GM12891 (cell line): ENCODE measurements around the gene PLD1.

Source experiments
- DNase-seq: peaks from one replicate; pipeline ENCODE4 v3.0.0; 2011; ENCODE audit warnings: low spot score; ENCODE audit not compliant: insufficient read length
- FAIRE-seq: peaks from 2 replicates; lab custom pipeline; 2011; peaks lifted over from hg19 to GRCh38; lab: Jason Lieb, UNC
- PAX5 ChIP-seq: IDR thresholded peaks from 2 replicates; pipeline ENCODE4 v1.6.1; 2011; ENCODE audit warnings: low read length, moderate library complexity, mild to moderate bottlenecking; ENCODE audit not compliant: insufficient read depth, severe bottlenecking
- POLR2A ChIP-seq: IDR thresholded peaks from 2 replicates; pipeline ENCODE4 v1.6.1; 2011; ENCODE audit warnings: low read depth, low read length, control low read depth
- POLR2AphosphoS5 ChIP-seq: IDR thresholded peaks from 2 replicates; pipeline ENCODE4 v1.6.1; 2011; ENCODE audit warnings: low read depth, low read length, control low read depth
- POU2F2 ChIP-seq: IDR thresholded peaks from 2 replicates; pipeline ENCODE4 v1.6.1; 2011; ENCODE audit warnings: low read depth, mild to moderate bottlenecking, control low read depth, low read length, moderate library complexity
- SPI1 ChIP-seq: IDR thresholded peaks from 2 replicates; pipeline ENCODE4 v1.6.1; 2011; ENCODE audit warnings: low read depth, low read length, control low read depth
- TAF1 ChIP-seq: IDR thresholded peaks from 2 replicates; pipeline ENCODE4 v1.6.1; 2011; ENCODE audit warnings: low read depth, low read length, control low read depth

The PLD1 gene

DNA sequence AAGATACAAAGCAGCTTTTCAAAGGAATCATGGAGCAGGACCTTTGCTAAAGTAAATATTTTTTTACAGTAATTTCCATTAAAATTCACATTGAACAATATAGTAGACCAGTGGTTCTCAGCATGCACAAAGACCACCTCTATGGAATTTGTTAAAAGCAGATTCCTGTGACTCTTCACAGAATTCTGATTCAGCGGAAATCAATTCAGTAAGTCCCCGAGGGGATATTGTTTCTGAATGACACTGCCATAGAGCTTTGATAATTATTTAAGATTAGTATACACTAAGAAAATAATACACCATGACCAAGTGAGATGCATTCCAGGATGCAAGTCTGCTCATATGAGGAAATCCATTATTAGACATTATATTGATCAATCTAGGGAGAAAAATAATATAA is 188.2 kb downstream of the PLD1 start:
- FAIRE-seq (no peak), DNase-seq (no peak)
- TF ChIP-seq PAX5 (no peak), POU2F2 (no peak), POLR2A (no peak), SPI1 (no peak), TAF1 (no peak), POLR2AphosphoS5 (no peak)

DNA sequence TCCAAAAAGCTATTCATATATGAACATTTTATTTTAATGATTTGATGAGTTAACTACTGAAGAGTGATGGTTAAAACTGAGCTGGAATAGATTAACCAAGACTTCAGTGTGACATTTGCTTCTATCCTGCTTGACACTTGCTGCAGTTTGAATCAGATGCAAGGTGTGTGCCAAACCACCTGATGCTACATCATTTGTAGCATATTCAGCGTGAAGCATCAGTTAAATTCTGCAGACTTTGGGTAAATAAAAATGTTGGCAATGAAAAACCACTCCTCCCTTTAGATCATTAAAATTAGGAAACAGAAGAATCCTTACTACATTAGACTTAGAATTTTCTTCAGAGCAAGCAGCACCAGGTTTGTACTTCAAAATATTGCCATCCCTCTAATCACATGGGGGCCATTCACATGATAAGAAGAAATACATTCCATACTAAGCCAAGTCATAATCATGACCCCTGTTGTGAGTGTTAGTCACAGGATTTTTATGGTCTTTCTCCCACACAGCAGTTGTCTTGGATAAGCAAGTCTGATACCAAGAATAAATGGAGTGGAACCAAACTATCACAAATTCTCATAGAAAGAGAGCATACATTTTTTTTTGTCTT is 189.4 kb downstream of the PLD1 start:
- no peak for FAIRE-seq
- TF ChIP-seq PAX5: no peak
- no peak for TF ChIP-seq POLR2A
- TF ChIP-seq TAF1: no peak
- TF ChIP-seq SPI1: no peak
- TF ChIP-seq POU2F2: no peak
- no peak for TF ChIP-seq POLR2AphosphoS5
- no peak for DNase-seq

DNA sequence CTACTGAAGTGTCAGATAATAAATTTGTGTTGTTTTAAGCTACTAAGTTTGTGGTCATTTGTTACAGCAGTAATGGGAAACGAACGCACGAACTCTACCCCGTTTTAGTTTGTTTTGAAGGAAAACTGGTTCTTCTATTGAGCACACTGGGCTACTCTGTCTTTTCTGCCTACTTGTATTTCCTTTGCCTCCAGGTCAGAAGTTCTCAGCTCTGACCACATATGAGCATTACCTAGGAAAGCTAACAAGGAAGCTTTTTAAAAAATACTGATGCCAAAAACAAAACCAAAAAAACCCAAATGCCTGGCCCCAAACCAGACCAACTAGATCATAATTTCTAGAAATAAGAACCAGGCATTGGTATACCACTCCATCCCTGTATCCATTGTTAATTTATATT is 193.5 kb downstream of the PLD1 start:
- TF ChIP-seq POLR2A (no peak), PAX5 (no peak), POU2F2 (no peak), TAF1 (no peak), POLR2AphosphoS5 (no peak), SPI1 (no peak)
- FAIRE-seq (no peak), DNase-seq (no peak)

DNA sequence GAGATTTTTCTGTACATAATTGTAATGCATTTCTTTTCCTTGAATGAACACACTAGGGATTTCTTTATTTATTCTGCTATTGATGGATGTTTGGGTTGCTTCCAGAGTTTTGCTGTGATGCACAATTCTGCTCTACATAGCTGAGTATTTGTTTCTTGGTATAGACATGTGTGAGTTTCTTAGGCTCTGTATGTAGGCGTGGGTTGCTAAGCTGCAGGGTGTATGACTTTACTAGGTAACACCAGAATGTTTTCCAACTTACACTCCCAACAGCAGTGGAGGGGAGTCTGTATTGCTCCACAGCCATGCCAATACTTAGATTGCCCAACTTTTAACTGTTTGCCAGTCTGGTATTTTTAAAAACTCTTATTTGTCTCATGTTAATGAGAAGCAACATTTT is 194.6 kb downstream of the PLD1 start:
- TF ChIP-seq TAF1 (no peak), POU2F2 (no peak)
- DNase-seq: no peak
- FAIRE-seq: no peak

DNA sequence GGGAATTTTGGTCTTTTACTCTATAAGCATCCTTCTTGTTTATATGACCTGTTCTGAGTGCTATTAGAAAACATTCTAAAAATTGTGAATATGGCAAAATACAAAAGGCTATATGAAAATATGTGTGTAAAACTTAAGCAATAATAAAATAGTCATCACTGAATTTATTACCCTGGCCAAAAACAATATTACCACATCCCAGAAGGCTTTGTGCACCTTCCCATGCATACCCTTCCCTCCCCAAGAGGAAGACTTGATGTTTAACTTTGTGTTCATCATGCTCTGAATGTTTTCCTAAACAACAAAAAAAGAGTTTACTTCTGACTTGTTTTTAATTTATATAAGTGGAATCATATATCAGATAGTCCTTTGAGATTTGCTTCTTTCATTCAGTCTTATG is 195.0 kb downstream of the PLD1 start:
- no peak for TF ChIP-seq PAX5
- no peak for TF ChIP-seq POU2F2
- no peak for TF ChIP-seq POLR2AphosphoS5
- TF ChIP-seq POLR2A: no peak
- TF ChIP-seq TAF1: no peak
- no peak for TF ChIP-seq SPI1
- DNase-seq (no peak), FAIRE-seq (no peak)

DNA sequence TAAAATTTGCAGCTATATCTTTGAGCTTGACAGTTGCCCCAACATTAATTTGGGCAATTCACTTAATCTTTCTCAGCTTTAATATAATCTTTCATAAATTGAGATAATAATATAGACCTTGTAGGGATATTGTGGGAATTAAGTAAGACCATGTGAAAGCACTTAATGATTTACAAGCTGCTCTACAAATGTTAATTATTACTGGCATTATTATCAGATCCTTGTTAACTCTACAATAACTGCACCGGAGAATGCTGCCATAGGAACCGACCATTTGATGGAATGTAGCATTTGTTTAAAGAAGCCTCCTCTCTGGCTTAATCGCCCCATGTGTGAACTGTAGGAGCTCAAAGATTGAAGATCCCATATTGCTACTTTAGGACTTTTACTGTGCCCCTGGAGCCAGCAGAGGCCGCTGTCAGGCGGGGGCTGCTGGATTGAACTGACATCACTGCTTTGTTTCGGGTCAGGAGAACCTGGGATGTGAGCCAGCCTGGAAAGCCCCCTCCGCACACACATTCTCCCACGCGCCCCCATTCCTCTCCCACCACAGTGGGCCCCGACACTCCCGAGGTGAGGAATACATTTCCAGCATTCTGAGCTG is 195.9 kb downstream of the PLD1 start:
- FAIRE-seq: no peak

DNA sequence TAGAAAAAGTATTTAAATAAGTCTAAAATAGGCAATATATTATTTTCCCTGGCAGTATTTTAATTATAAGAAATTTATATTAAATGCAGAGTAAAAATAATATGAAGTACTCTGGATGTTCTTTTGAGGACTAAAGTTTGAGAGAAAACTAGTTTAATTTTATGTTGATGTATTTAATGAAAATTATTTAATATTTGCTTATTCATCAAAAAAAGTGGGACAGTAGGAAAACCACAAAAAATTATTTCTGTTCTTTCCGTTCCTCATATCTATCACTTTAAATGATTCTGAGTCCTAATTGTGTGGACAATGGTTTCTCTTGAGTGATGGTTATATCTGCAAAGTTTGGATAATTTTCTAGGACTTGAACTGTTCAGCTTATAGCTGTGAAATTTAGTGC is 202.8 kb downstream of the PLD1 start:
- TF ChIP-seq PAX5 (no peak), POLR2A (no peak), POLR2AphosphoS5 (no peak), SPI1 (no peak)
- DNase-seq (no peak), FAIRE-seq (no peak)

More for the DNA sequence above, 195.9 kb downstream of the PLD1 start:
- TF ChIP-seq POLR2A (no peak), SPI1 (no peak), PAX5 (no peak), TAF1 (no peak), POLR2AphosphoS5 (no peak), POU2F2 (no peak)
- peak; percentile 6 for DNase-seq

DNA sequence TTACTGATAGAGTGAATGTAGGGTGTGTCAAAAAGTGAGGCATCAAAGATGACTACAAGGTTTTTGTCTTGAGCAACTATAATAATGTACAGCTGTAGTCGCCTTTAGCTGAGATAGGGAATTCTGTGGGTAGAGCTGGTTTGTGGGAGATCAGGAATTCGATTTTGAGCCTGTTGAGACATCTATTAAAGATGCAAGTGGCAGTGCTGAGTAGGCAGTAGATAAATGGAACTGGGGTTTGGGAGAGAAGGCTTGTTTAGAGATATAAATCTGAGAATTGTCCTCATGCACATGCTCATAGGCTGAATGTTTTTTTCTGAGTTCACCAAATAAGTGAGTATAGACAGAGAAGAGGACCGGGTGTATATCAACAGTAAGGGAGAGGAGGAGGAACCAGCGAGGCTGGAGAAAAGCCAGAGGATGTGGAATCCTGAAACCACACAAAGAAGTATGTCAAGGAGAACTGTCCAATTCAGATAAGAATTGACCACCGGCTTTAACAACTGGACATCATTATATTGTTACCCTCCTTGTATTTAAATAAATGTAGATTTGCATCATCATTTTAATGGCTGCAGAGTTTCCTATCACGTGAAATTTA is 204.0 kb downstream of the PLD1 start:
- TF ChIP-seq POLR2A (no peak), SPI1 (no peak), POU2F2 (no peak), TAF1 (no peak), PAX5 (no peak), POLR2AphosphoS5 (no peak)
- FAIRE-seq: no peak
- no peak for DNase-seq

DNA sequence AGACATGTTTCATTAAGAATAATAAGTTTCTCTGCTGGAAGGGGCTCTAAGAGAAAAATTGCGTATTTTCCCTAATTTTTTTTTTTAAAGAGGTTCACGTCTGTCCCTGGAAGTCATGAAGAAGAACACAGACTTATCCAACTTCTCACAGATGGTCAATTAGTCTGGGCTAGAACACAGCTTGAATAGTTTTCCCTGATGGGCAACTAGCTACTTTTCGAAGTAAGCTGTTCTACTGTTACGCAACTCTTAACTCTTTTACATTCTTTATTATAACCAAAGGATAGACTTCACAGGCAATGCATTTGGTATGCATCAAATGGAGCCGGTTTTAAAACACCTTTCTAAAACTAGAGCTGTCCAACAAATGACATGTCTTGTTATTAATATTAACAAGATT is 205.9 kb downstream of the PLD1 start:
- FAIRE-seq: no peak
- no peak for TF ChIP-seq POLR2A
- no peak for TF ChIP-seq POLR2AphosphoS5
- no peak for TF ChIP-seq PAX5
- TF ChIP-seq SPI1: no peak
- no peak for TF ChIP-seq TAF1
- TF ChIP-seq POU2F2: no peak

DNA sequence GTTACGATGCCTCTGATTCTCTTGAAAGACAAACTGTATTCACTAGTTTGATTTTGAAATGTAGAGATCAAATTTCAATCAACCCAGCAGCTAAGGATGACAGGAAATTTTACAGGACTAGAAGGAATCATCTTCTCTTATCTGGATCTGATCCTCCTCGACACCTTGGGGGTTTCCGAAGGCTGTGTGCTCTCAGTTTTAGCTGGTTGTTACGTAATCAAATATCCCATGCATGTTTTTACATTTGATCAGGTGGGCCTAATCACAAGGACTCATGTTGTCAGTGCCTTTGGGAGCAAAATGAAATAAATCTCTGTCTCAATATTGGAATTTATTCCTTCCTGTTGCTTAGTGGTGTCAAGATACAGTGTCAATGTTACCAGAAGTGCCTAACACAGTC is 208.2 kb downstream of the PLD1 start:
- FAIRE-seq (no peak), DNase-seq (no peak)
- TF ChIP-seq TAF1 (no peak), POU2F2 (no peak), PAX5 (no peak), POLR2AphosphoS5 (no peak), POLR2A (no peak), SPI1 (no peak)

More for the DNA sequence above, 205.9 kb downstream of the PLD1 start:
- DNase-seq: no peak
